ENCODE measurements around the gene IRS2. TPM values are rescaled to one million over a fixed set of nuclear protein-coding genes. Genes with fewer than 3 reads are reported as not detected.

IRS2 gene
- total RNA-seq, 2 experiments from 2014 or later = 0.63 to 2.7 TPM

- H3K4me1 ChIP-seq (ENCODE audit: insufficient read depth, low read length, poor library complexity, severe bottlenecking) = no peaks in the 10 kb centered on the region
- H3K4me3 ChIP-seq (ENCODE audit: low read depth, low read length, poor library complexity, severe bottlenecking) = no peak overlapping the region
- no peak overlapping the region for H3K27ac ChIP-seq (ENCODE audit: low read depth, low read length, poor library complexity, severe bottlenecking)
- H3K79me2 ChIP-seq (ENCODE audit: insufficient read depth, low read depth, low read length) = no peaks in the 10 kb centered on the region
- H3K4me2 ChIP-seq (ENCODE audit: low read length) = no peak overlapping the region
- no peak overlapping the region for H2AFZ ChIP-seq (ENCODE audit: low read length)
- POLR2A ChIA-PET = no interaction called here
- H3K9me3 ChIP-seq (ENCODE audit: low read length) = no peaks in the 10 kb centered on the region
- DNase-seq (ENCODE audit: low spot score) = no peak
- H3K9me2 ChIP-seq (ENCODE audit: insufficient read depth, low read length) = no peaks in the 10 kb centered on the region
- no TSS peak for BruUV-seq (replicated peaks)
- no peaks in the 10 kb centered on the region for H4K20me1 ChIP-seq (ENCODE audit: insufficient read depth, low read length)
- intact Hi-C loops (cut with micrococcal nuclease; ENCODE audit: unreplicated experiment) = no loop called here
- no peak for TF ChIP-seq EZH2phosphoT487 (IDR thresholded peaks at IDR 0.05; ENCODE audit: borderline replicate concordance, low read depth, low read length)
- TF ChIP-seq CTCF (conservative IDR thresholded peaks at IDR 0.05; ENCODE audit: low read length) = no peak
- no peaks in the 10 kb centered on the region for H3K36me3 ChIP-seq (ENCODE audit: insufficient read depth, low read length)
- CTCF ChIA-PET (ENCODE audit: unreplicated experiment) = no interaction called here
Observed at GRCh38 chr13:109737046-109737573, 49.3 kb downstream of the IRS2 start.

- no peak overlapping the region for H2AFZ ChIP-seq (ENCODE audit: low read length)
Observed at GRCh38 chr13:109735436-109735966, 50.9 kb downstream of the IRS2 start.

More at GRCh38 chr13:109735436-109735966, 50.9 kb downstream of the IRS2 start:
- no peak overlapping the region for H3K4me2 ChIP-seq (ENCODE audit: low read length)
- BruUV-seq (replicated peaks) = no TSS peak
- TF ChIP-seq EZH2phosphoT487 (IDR thresholded peaks at IDR 0.05; ENCODE audit: borderline replicate concordance, low read depth, low read length) (no peak), CTCF (conservative IDR thresholded peaks at IDR 0.05; ENCODE audit: low read length) (no peak)
- no peak for DNase-seq (ENCODE audit: low spot score)
- H4K20me1 ChIP-seq (ENCODE audit: insufficient read depth, low read length) = no peaks in the 10 kb centered on the region
- H3K79me2 ChIP-seq (ENCODE audit: insufficient read depth, low read depth, low read length) = no peaks in the 10 kb centered on the region
- H3K4me1 ChIP-seq (ENCODE audit: insufficient read depth, low read length, poor library complexity, severe bottlenecking) = no peaks in the 10 kb centered on the region
- ChIA-PET CTCF (ENCODE audit: unreplicated experiment) (no interaction called here), POLR2A (no interaction called here)
- no peaks in the 10 kb centered on the region for H3K9me3 ChIP-seq (ENCODE audit: low read length)
- H3K4me3 ChIP-seq (ENCODE audit: low read depth, low read length, poor library complexity, severe bottlenecking) = no peak overlapping the region
- H3K9me2 ChIP-seq (ENCODE audit: insufficient read depth, low read length) = no peaks in the 10 kb centered on the region
- no peak overlapping the region for H3K27ac ChIP-seq (ENCODE audit: low read depth, low read length, poor library complexity, severe bottlenecking)
- H3K36me3 ChIP-seq (ENCODE audit: insufficient read depth, low read length) = no peaks in the 10 kb centered on the region
- intact Hi-C loops (cut with micrococcal nuclease; ENCODE audit: unreplicated experiment) = no loop called here

All from OCI-LY7 (cell line).